ENCODE results near the gene DYNC1H1. TPM values are rescaled to one million over a fixed set of nuclear protein-coding genes. Genes with fewer than 3 reads are reported as not detected.

Gene DYNC1H1
- total RNA-seq, 1 donor from 2014 or later: 413 TPM

- no peak overlapping the region for H3K27ac Mint-ChIP-seq
- no peaks in the 10 kb centered on the region for H3K9me3 Mint-ChIP-seq
- no peaks in the 10 kb centered on the region for H3K4me1 Mint-ChIP-seq (ENCODE audit: unreplicated experiment)
- no peak for TF ChIP-seq CTCF (conservative IDR thresholded peaks at IDR 0.05)
- H3K27me3 Mint-ChIP-seq: no peaks in the 10 kb centered on the region
- no peak overlapping the region for H3K4me3 Mint-ChIP-seq
- no peak for DNase-seq (ENCODE audit: extremely low spot score, unreplicated experiment)
- peaks cover 35% of the 10 kb centered on the region for H3K36me3 Mint-ChIP-seq
Measured at GRCh38 chr14:102005336-102005735, 41.0 kb downstream of the DYNC1H1 start.

- Mint-ChIP-seq H3K36me3 (peaks cover 39% of the 10 kb centered on the region), H3K27me3 (no peaks in the 10 kb centered on the region), H3K4me3 (no peak overlapping the region), H3K9me3 (no peaks in the 10 kb centered on the region), H3K27ac (peak overlapping the region; percentile 48), H3K4me1 (ENCODE audit: unreplicated experiment) (no peaks in the 10 kb centered on the region)
- no peak for DNase-seq (ENCODE audit: extremely low spot score, unreplicated experiment)
- TF ChIP-seq CTCF (conservative IDR thresholded peaks at IDR 0.05): no peak
Measured at GRCh38 chr14:102007916-102008418, 43.6 kb downstream of the DYNC1H1 start.

- TF ChIP-seq CTCF (conservative IDR thresholded peaks at IDR 0.05): no peak
- Mint-ChIP-seq H3K4me1 (ENCODE audit: unreplicated experiment) (no peaks in the 10 kb centered on the region), H3K27ac (no peak overlapping the region), H3K27me3 (no peaks in the 10 kb centered on the region), H3K9me3 (no peaks in the 10 kb centered on the region), H3K4me3 (no peak overlapping the region), H3K36me3 (peaks cover 45% of the 10 kb centered on the region)
- DNase-seq (ENCODE audit: extremely low spot score, unreplicated experiment): no peak
Measured at GRCh38 chr14:102008891-102009290, 44.5 kb downstream of the DYNC1H1 start.

GRCh38 chr14:102011631-102012030, 47.3 kb downstream of the DYNC1H1 start:
- Mint-ChIP-seq H3K4me1 (ENCODE audit: unreplicated experiment) (no peaks in the 10 kb centered on the region), H3K27ac (no peak overlapping the region)

GRCh38 chr14:102012336-102012735, 48.0 kb downstream of the DYNC1H1 start:
- no peak for TF ChIP-seq CTCF (conservative IDR thresholded peaks at IDR 0.05)
- Mint-ChIP-seq H3K4me3 (no peak overlapping the region), H3K9me3 (no peaks in the 10 kb centered on the region)

More at GRCh38 chr14:102011631-102012030, 47.3 kb downstream of the DYNC1H1 start:
- no peak for DNase-seq (ENCODE audit: extremely low spot score, unreplicated experiment)
- H3K36me3 Mint-ChIP-seq: peaks cover 41% of the 10 kb centered on the region
- H3K27me3 Mint-ChIP-seq: no peaks in the 10 kb centered on the region
- no peaks in the 10 kb centered on the region for H3K9me3 Mint-ChIP-seq
- H3K4me3 Mint-ChIP-seq: no peak overlapping the region
- no peak for TF ChIP-seq CTCF (conservative IDR thresholded peaks at IDR 0.05)

More at GRCh38 chr14:102012336-102012735, 48.0 kb downstream of the DYNC1H1 start:
- H3K36me3 Mint-ChIP-seq: peaks cover 40% of the 10 kb centered on the region
- H3K27me3 Mint-ChIP-seq: no peaks in the 10 kb centered on the region
- DNase-seq (ENCODE audit: extremely low spot score, unreplicated experiment): no peak
- H3K27ac Mint-ChIP-seq: no peak overlapping the region
- H3K4me1 Mint-ChIP-seq (ENCODE audit: unreplicated experiment): no peaks in the 10 kb centered on the region

All from type B pancreatic cell (in vitro differentiated cells).